CD4-positive, CD25-positive, alpha-beta regulatory T cell (primary cell): Measurements from ENCODE around the gene TTC27. TPM values are rescaled to one million over a fixed set of nuclear protein-coding genes. Genes with fewer than 3 reads are reported as not detected.

Source experiments
- ATAC-seq, 2 donors: fragments of 150-1000 bp; cut with Tn5 transposase; one replicate each; pipeline ENCODE4 v1.10.0; 2021; ENCODE audit warnings: low read depth in 2 of 2, moderate number of reproducible peaks in 2 of 2, moderate library complexity in 1 of 2
- DNase-seq, 3 donors: peaks; one replicate each; pipeline versions ENCODE4 v3.0.0 to v3.0.0-alpha.2; 2012 to 2022; ENCODE audit warnings: mixed read lengths in 1 of 3
- H3K27ac ChIP-seq: one replicate; pipeline ENCODE4 v1.7.0; 2013; ENCODE audit warnings: mild to moderate bottlenecking, low read length; ENCODE audit not compliant: insufficient read depth, poor library complexity, severe bottlenecking
- H3K27me3 ChIP-seq: one replicate; pipeline ENCODE4 v1.7.0; 2013; ENCODE audit warnings: low read length; ENCODE audit not compliant: control insufficient read depth, insufficient read depth
- H3K36me3 ChIP-seq: one replicate; pipeline ENCODE4 v1.7.0; 2013; ENCODE audit warnings: mild to moderate bottlenecking, low read length, moderate library complexity; ENCODE audit not compliant: control insufficient read depth, insufficient read depth
- H3K4me1 ChIP-seq: 2 replicates; pipeline ENCODE4 v1.7.0; 2013; ENCODE audit warnings: mild to moderate bottlenecking, low read length; ENCODE audit not compliant: insufficient read depth, control insufficient read depth, poor library complexity, severe bottlenecking
- H3K4me3 ChIP-seq: one replicate; pipeline ENCODE4 v1.7.0; 2013; ENCODE audit warnings: low read depth, mild to moderate bottlenecking, low read length, moderate library complexity
- H3K9me3 ChIP-seq, 2 experiments: 1 replicate in 1 of 2; 2 replicates in 1 of 2; pipeline ENCODE4 v1.7.0; 2013; ENCODE audit warnings: low read length in 2 of 2, mild to moderate bottlenecking in 1 of 2, moderate library complexity in 1 of 2; ENCODE audit not compliant: control insufficient read depth in 2 of 2
- H3K27ac Mint-ChIP-seq, 3 donors: one replicate each; pipeline ENCODE4 v1.8.0; 2020 to 2022; ENCODE audit warnings: mild to moderate bottlenecking in 3 of 3, mixed read lengths in 3 of 3, moderate library complexity in 2 of 3
- H3K27me3 Mint-ChIP-seq: one replicate; pipeline ENCODE4 v1.8.0; 2022; ENCODE audit warnings: mild to moderate bottlenecking, mixed read lengths
- H3K36me3 Mint-ChIP-seq: one replicate; pipeline ENCODE4 v1.8.0; 2020; ENCODE audit warnings: mixed read lengths
- H3K4me1 Mint-ChIP-seq, 4 donors: one replicate each; pipeline ENCODE4 v1.8.0; 2020 to 2022; ENCODE audit warnings: mixed read lengths in 4 of 4, mild to moderate bottlenecking in 1 of 4
- H3K4me3 Mint-ChIP-seq, 4 donors: one replicate each; pipeline ENCODE4 v1.8.0; 2020 to 2022; ENCODE audit warnings: mild to moderate bottlenecking in 4 of 4, mixed read lengths in 4 of 4, moderate library complexity in 3 of 4
- H3K9me3 Mint-ChIP-seq, 7 donors: one replicate each; pipeline ENCODE4 v1.8.0; 2020 to 2022; ENCODE audit warnings: mixed read lengths in 7 of 7, mild to moderate bottlenecking in 3 of 7, moderate library complexity in 2 of 7
- polyA plus RNA-seq, 4 donors: library from polyadenylated mRNA; unstranded; fragments of 300-500 nt; fragmentation: Illumina TruSeq; gene quantifications; one replicate each; pipeline ENCODE4 v1.2.3, GENCODE V29; 2021
- total RNA-seq: library from RNA; stranded (reverse); gene quantifications from one replicate; pipeline ENCODE4 v1.2.3, GENCODE V29; 2022

Gene TTC27
- total and polyA plus RNA-seq, 5 donors from 2014 or later = 18.6 to 25.5 (median 23.6) TPM

GRCh38 chr2:32811696-32812095 lies 183.8 kb downstream of the TTC27 start:
- Mint-ChIP-seq H3K27me3 (no peaks in the 10 kb centered on the region), H3K36me3 (peaks cover 59% of the 10 kb centered on the region), H3K9me3 (no peaks in the 10 kb centered on the region), H3K4me3 (no peak overlapping the region), H3K27ac (peak overlapping the region in 1 of 3 donors; percentile 38), H3K4me1 (no peaks in the 10 kb centered on the region)
- ATAC-seq (no peak), DNase-seq (no peak)
- H3K4me1 ChIP-seq = no peaks in the 10 kb centered on the region
- no peak overlapping the region for H3K4me3 ChIP-seq
- H3K36me3 ChIP-seq = peaks cover 8% of the 10 kb centered on the region
- H3K9me3 ChIP-seq = no peaks in the 10 kb centered on the region
- no peaks in the 10 kb centered on the region for H3K27me3 ChIP-seq
- no peak overlapping the region for H3K27ac ChIP-seq

GRCh38 chr2:32812316-32812715 lies 184.5 kb downstream of the TTC27 start:
- Histone ChIP-seq H3K27ac (no peak overlapping the region), H3K27me3 (no peaks in the 10 kb centered on the region), H3K4me1 (no peaks in the 10 kb centered on the region), H3K36me3 (peaks cover 8% of the 10 kb centered on the region), H3K9me3 (no peaks in the 10 kb centered on the region), H3K4me3 (no peak overlapping the region)
- ATAC-seq (no peak), DNase-seq (no peak)
- no peak overlapping the region for H3K27ac Mint-ChIP-seq
- peaks cover 64% of the 10 kb centered on the region for H3K36me3 Mint-ChIP-seq
- no peak overlapping the region for H3K4me3 Mint-ChIP-seq
- H3K4me1 Mint-ChIP-seq = no peaks in the 10 kb centered on the region
- H3K9me3 Mint-ChIP-seq = no peaks in the 10 kb centered on the region
- H3K27me3 Mint-ChIP-seq = no peaks in the 10 kb centered on the region

- Mint-ChIP-seq H3K27me3 (no peaks in the 10 kb centered on the region), H3K9me3 (no peaks in the 10 kb centered on the region), H3K27ac (no peak overlapping the region), H3K36me3 (peaks cover 42% of the 10 kb centered on the region), H3K4me1 (no peaks in the 10 kb centered on the region), H3K4me3 (no peak overlapping the region)
- ATAC-seq (no peak), DNase-seq (no peak)
- H3K4me3 ChIP-seq = no peak overlapping the region
- no peaks in the 10 kb centered on the region for H3K9me3 ChIP-seq
- no peak overlapping the region for H3K27ac ChIP-seq
- H3K4me1 ChIP-seq = no peaks in the 10 kb centered on the region
- no peaks in the 10 kb centered on the region for H3K27me3 ChIP-seq
- H3K36me3 ChIP-seq = peaks cover 2% of the 10 kb centered on the region
Measured at GRCh38 chr2:32820088-32820487, 192.2 kb downstream of the TTC27 start.

GRCh38 chr2:32820701-32821100 lies 192.9 kb downstream of the TTC27 start:
- Histone ChIP-seq H3K4me3 (no peak overlapping the region), H3K36me3 (peaks cover 2% of the 10 kb centered on the region), H3K27ac (no peak overlapping the region), H3K27me3 (no peaks in the 10 kb centered on the region), H3K4me1 (no peaks in the 10 kb centered on the region), H3K9me3 (no peaks in the 10 kb centered on the region)
- DNase-seq (no peak), ATAC-seq (no peak)
- no peaks in the 10 kb centered on the region for H3K9me3 Mint-ChIP-seq
- H3K4me1 Mint-ChIP-seq = no peaks in the 10 kb centered on the region
- H3K4me3 Mint-ChIP-seq = no peak overlapping the region
- H3K27ac Mint-ChIP-seq = no peak overlapping the region
- peaks cover 45% of the 10 kb centered on the region for H3K36me3 Mint-ChIP-seq
- no peaks in the 10 kb centered on the region for H3K27me3 Mint-ChIP-seq

- no peak overlapping the region for H3K4me3 Mint-ChIP-seq
- H3K27ac Mint-ChIP-seq = no peak overlapping the region
- ATAC-seq = no peak
- no peak for DNase-seq
- Histone ChIP-seq H3K27ac (no peak overlapping the region), H3K36me3 (no peaks in the 10 kb centered on the region), H3K9me3 (no peaks in the 10 kb centered on the region), H3K27me3 (no peaks in the 10 kb centered on the region), H3K4me1 (no peaks in the 10 kb centered on the region), H3K4me3 (no peak overlapping the region)
- H3K36me3 Mint-ChIP-seq = peaks cover 35% of the 10 kb centered on the region
- H3K9me3 Mint-ChIP-seq = peaks cover 0 to 11% (median 0%) of the 10 kb centered on the region in 7 donors
- no peaks in the 10 kb centered on the region for H3K4me1 Mint-ChIP-seq
- no peaks in the 10 kb centered on the region for H3K27me3 Mint-ChIP-seq
Measured at GRCh38 chr2:32824070-32824809, 196.4 kb downstream of the TTC27 start.

- Mint-ChIP-seq H3K36me3 (peaks cover 26% of the 10 kb centered on the region), H3K4me1 (no peaks in the 10 kb centered on the region), H3K27me3 (no peaks in the 10 kb centered on the region), H3K4me3 (no peak overlapping the region), H3K9me3 (peaks cover 0 to 16% (median 0%) of the 10 kb centered on the region in 7 donors), H3K27ac (no peak overlapping the region)
- Histone ChIP-seq H3K4me1 (no peaks in the 10 kb centered on the region), H3K36me3 (no peaks in the 10 kb centered on the region), H3K4me3 (no peak overlapping the region), H3K9me3 (no peaks in the 10 kb centered on the region), H3K27ac (no peak overlapping the region), H3K27me3 (no peaks in the 10 kb centered on the region)
- no peak for DNase-seq
- ATAC-seq = no peak
Measured at GRCh38 chr2:32825291-32825712, 197.5 kb downstream of the TTC27 start.

- ATAC-seq = no peak
- H3K36me3 ChIP-seq = no peaks in the 10 kb centered on the region
- H3K4me3 ChIP-seq = no peak overlapping the region
- H3K4me1 ChIP-seq = no peaks in the 10 kb centered on the region
- DNase-seq = no peak
- no peak overlapping the region for H3K27ac ChIP-seq
- no peaks in the 10 kb centered on the region for H3K27me3 ChIP-seq
- Mint-ChIP-seq H3K36me3 (peaks cover 11% of the 10 kb centered on the region), H3K4me3 (no peak overlapping the region), H3K9me3 (peaks cover 0 to 23% (median 2%) of the 10 kb centered on the region in 7 donors), H3K27ac (no peak overlapping the region), H3K4me1 (no peaks in the 10 kb centered on the region), H3K27me3 (no peaks in the 10 kb centered on the region)
- H3K9me3 ChIP-seq = no peaks in the 10 kb centered on the region
Measured at GRCh38 chr2:32830196-32830595, 202.3 kb downstream of the TTC27 start.

- DNase-seq = no peak
- no peak overlapping the region for H3K4me3 Mint-ChIP-seq
- Histone ChIP-seq H3K4me3 (no peak overlapping the region), H3K27me3 (no peaks in the 10 kb centered on the region), H3K9me3 (no peaks in the 10 kb centered on the region), H3K4me1 (no peaks in the 10 kb centered on the region), H3K27ac (no peak overlapping the region), H3K36me3 (no peaks in the 10 kb centered on the region)
- H3K36me3 Mint-ChIP-seq = no peaks in the 10 kb centered on the region
- no peaks in the 10 kb centered on the region for H3K27me3 Mint-ChIP-seq
- no peak overlapping the region for H3K27ac Mint-ChIP-seq
- no peak for ATAC-seq
- H3K4me1 Mint-ChIP-seq = no peaks in the 10 kb centered on the region
- H3K9me3 Mint-ChIP-seq = peaks cover 0 to 23% (median 2%) of the 10 kb centered on the region in 7 donors
Measured at GRCh38 chr2:32832821-32833220, 205.0 kb downstream of the TTC27 start.
